HG03139 (cell line): ENCODE results near the gene VASH1.

Source experiments
- ATAC-seq: cut with Tn5 transposase; IDR thresholded peaks from one replicate; pipeline ENCODE4 v1.9.1; 2021; ENCODE audit not compliant: unreplicated experiment

VASH1 gene

GRCh38 chr14:76742185-76742584, 19.1 kb upstream of the VASH1 start:
- ATAC-seq, result no peak

DNA sequence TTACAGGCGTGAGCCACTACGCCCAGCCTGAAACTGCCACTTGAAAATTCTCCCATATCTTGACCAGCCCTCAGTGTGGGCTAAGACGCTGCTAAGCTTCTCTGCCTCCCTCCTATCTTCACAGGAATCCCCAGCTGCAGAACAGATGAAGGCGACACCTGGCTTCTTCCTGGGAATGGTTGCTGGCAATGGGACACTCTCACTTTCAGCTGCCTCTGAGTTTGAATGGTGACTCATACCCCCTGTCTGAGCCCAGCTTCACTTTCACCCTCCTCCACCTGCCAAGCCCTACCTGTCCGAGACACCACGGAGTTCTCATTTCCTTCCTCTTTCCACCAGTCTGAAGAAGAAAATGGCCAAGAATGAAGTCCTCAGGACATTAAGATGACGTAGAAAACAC, 18.3 kb upstream of the VASH1 start:
- no peak for ATAC-seq

DNA sequence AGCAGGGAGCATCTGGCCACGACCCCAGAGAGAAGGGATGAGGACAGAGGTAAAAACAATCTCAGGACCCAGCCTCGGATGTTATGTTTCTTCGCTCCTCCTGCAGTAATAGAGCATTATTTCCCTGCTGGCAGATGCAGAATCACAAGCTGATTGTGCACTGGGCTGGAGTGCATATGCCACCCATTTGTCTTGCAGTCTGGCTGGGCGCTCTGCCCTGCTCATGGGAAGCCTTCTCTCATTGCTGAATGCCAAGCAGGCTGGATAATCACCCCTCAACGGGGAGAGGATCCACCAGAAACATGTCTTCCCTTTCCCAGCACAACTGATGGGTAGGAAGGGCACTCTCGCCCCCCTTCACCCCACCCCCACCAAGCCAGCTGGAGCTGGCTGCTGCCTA, 8.5 kb upstream of the VASH1 start:
- no peak for ATAC-seq

DNA sequence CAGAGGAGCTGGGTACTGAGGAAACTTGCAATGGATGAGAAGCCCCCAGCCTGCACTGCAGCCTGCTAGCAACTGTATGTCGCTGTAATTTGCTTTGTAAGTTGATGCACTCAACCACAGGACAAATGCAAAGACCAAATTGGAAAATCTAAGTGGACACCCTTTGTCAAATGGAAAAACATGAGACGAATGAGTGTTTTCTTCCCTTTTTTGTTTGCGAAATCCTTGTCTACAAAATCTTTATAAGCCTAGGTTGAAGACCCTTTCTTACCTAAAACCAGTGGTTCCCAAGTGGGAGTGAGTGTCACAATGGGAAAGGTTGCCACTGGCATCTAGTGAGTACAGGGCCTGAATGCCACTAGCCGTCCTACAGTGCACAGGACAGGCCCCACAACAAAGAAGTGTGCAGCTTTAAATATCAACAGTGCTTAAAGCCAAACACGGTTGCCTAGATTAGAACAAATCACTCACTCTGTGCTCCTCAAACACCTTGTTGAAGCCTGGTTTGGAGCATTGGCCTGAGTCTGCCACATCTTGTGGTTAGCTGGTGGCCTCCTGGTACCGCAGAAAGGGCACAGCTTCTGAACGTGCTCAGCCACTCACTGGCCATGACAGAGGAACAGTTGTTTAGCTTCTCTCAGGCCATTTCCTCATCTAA, 7.6 kb upstream of the VASH1 start:
- ATAC-seq, result no peak

- ATAC-seq, result no peak
Measured at GRCh38 chr14:76754586-76754985, 6.7 kb upstream of the VASH1 start.

DNA sequence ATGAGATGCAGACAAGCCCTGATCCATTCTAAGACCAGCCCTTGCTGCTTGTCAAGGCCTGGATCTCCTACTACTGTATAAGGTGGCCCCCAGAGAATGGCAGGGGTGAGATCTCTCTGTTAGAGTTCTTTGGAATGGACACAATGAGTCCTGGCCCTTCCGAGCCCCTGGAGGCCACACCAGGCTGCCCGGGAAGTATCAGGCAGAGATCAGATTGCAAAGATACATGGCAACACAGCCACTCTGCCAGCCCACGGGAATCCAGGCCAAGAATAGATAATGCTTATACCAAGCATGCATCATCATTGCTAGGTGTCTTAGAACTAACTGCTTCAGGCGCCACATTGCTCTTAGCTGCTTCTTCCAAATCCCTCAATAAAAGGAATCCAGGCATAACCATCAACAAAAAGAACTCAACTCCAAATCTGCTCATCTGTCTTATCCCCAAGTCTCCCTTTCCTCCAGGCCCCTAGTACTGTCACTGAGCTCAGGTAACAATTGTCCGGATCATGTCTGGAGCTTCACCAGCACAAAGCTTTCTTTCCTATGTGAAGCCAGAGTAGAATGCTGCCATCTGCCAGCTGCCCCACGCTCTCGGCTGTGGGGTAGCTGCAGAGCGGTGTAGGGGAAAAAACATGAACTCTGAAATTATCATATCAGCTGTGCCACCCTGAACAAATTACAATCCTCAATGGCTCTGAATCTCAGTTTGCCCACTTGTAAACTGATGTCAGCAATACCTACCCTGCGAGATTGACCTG, 5.5 kb upstream of the VASH1 start:
- no peak for ATAC-seq

- no peak for ATAC-seq
Measured at GRCh38 chr14:76756371-76756750, 4.9 kb upstream of the VASH1 start.

DNA sequence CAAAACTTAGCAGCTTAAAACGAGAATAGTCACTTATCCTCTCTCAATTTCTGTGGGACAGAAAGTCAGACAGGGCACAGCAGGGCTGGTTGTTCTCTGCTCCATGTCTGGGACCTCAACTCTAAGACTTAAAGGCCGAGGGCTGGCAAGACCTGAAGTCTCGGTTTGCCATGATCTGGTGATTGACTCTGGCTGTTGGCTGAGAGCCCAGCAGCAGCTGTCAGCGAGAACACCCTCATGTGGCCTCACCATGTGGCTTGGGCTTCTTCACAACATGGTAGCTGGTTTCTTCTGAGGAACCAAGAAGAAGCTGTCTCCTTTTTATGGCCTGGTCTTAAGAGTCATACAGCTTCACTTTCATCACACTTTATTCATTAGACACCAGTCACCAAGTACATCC, 1.7 kb upstream of the VASH1 start:
- no peak for ATAC-seq

- no peak for ATAC-seq
Measured at GRCh38 chr14:76760331-76761135, 735 bp upstream of the VASH1 start.

DNA sequence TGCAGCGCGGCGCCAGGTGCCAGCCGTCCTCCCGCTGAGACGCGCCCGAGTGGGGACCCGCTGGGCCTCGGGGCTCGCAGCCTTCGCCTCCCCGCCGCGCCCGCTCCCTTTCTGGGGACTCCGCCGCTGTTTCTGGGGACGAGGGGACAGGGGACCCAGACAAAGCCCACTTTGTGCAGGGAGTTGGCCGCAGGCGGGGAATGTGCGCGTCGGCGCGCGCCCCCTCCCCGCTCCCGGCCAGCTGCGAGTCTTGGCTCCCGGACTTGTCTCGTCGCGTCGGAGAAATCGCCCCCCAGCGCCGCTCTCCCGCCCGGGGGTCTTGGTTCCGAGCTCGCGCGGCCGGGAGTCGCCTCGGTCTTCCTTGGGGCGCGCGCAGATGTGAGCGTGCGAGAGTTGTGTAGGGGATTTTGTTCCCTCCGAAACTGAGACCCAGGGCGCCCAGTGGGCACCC, 717 bp downstream of the VASH1 start:
- no peak for ATAC-seq

DNA sequence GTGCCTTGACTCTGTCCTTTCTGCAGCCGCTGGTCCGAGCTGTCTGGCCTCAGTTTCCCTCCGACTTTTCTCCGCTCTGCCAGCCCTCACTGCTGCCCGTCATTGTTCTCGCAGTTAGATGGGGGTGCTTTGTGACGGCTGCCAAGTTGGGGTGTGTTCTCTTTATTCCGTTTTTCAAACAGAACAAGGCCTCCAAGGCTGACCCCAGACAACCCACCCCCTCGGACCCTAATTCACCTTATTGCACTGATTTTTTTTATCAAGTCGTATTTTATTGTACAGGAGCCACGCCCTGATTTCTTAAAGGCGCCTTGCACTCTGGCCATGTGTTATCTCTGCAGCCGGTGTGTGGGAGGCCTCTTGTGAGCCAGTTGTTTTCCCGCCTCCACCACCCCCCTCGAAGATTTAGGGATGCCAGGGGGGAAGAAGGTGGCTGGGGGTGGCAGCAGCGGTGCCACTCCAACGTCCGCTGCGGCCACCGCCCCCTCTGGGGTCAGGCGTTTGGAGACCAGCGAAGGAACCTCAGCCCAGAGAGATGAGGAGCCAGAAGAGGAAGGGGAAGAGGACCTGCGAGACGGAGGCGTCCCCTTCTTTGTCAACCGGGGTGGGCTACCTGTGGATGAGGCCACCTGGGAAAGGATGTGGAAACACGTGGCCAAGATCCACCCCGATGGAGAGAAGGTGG, 1.3 kb downstream of the VASH1 start:
- ATAC-seq, result no peak

DNA sequence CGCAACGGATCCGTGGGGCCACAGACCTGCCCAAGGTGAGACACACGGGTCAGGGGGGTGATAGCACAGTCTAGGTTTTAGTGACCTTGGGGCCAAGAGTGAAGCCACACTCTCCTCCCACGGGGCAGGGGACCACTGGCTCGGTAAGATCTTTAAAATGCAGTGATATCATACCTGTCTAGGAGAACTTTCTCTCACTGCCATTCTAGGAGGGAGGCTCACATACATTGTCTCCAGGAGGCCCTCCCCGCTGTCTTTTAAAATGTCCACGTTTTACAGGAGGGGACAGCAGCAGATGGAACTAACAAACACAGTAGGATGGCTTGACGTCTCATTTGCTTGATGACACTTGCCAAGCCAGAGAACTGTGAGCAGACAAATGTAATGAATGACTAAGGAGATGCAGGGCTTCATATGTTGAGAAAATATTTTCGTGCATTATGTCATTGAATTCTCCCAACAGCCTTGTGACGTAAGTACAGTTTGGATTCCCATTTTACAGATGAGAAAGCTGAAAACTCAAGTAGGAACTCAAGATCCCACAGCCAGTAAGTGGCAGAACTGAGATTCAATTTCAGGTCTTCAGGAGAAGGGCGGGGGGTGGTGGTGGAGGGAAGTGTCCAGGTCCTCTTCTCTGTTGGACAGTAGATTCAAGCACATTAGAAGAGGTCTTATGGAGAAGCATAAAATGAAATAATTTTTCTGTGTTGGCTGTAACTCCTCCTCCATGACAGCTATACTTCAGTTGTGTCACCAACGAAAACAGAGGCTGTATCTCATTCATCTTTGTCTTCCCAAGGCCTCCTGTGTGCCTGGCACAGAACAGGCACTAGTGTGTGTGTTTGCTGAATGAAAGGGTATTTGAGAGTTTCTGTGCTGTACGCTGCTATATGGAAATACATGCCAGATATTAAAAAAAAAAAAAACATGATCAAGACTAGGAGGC, 2.1 kb downstream of the VASH1 start:
- ATAC-seq, result no peak

- ATAC-seq, result no peak
Measured at GRCh38 chr14:76765461-76765931, 4.2 kb downstream of the VASH1 start.

GRCh38 chr14:76767681-76768656, 6.7 kb downstream of the VASH1 start:
- peak; percentile 85 for ATAC-seq

DNA sequence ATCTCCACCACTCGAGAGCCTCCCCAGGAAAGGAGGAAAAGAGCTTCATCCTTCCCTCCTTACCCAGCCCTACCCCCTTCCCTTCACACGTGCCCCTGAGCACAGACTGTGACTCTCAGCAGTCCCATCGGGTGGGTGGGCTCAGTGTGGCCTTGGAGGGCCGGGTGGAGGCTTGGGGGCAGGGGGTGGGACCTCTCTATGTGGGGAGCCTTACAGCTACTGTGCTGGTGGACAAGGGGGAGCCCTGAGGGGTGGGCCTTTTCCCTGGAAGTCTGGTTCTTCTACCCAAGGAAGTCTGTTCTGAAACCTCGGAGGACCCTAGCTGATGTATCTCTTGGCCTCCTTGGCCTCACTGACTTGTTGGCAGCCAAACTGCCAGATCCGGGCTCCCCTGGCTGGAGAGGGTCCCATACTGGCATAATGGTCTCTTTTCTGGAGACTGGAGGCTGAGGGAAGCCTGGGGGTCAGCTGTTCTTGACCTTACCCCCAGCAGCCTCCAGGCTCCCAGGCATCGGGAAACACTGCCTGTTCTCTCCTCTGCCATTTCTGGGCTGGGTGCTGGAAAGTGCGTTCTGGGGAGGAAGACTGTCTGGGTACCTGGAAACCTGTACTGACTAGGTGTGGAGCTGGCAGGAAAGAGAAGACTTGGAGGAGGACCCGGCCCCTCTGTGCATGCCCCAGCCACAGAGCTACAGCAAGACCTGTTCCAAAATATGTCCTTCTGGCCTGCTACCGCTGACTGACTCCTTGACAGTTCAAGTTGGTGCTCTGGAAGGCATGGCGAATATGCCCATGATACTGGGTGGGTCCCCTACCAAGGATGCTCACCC, 7.6 kb downstream of the VASH1 start:
- no peak for ATAC-seq

DNA sequence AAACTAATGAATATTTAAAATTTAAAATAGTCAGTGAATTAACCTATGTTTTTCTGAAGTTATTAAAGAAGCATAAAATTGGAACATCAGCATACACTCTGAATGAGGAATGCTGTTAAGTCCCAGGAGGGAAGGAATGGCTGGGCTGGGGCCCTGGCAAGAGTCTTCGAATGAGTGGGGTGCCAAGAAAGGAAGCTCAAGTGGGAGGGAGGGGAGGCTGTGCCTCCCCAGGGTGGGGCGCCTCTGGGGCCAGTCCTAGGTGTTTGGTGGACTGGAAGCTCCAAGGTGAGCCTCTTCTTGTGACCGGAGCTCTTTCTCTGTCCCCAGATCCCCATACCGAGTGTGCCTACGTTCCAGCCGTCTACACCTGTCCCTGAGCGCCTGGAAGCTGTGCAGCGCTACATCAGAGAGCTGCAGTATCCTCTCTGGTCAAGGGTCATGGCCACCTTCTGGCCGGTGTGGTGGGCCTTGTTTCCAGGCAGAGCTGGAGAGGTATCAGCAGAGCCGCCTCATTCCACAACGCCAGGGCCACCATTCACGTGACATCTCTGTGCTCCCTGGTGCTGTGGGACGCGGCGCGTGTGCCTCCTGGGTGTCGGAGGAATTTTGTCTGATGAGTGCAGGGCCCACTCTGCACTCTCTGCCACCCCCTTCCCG, 8.5 kb downstream of the VASH1 start:
- no peak for ATAC-seq
